ENCODE data around the gene PTPRT.

- TF ChIP-seq POLR2A (IDR thresholded peaks at IDR 0.05) (no peak), POLR2AphosphoS5 (IDR thresholded peaks at IDR 0.05) (no peak)
Measured at GRCh38 chr20:42915081-42915480, 274.6 kb downstream of the PTPRT start.

Data from gastroesophageal sphincter (tissue), 2 donors.